Hematopoietic multipotent progenitor cell treated with erythropoietin and hydrocortisone succinate and interleukin-3 and kit ligand, for 15 days (in vitro differentiated cells): Measurements from ENCODE around the gene STIP1.

Experiments used
- DNase-seq: peaks from one replicate; pipeline ENCODE4 v3.0.0-alpha.2; 2015; ENCODE audit warnings: low spot score

STIP1 gene

GRCh38 chr11:64198511-64198910 is 12.5 kb downstream of the STIP1 start:
- no peak for DNase-seq

GRCh38 chr11:64201543-64201942 is 15.6 kb downstream of the STIP1 start:
- no peak for DNase-seq

- no peak for DNase-seq
Observed at GRCh38 chr11:64202992-64203391, 17.0 kb downstream of the STIP1 start.

GRCh38 chr11:64203421-64204079 is 17.6 kb downstream of the STIP1 start:
- DNase-seq = no peak

- DNase-seq = no peak
Observed at GRCh38 chr11:64204080-64204440, 18.1 kb downstream of the STIP1 start.

GRCh38 chr11:64204464-64204989 is 18.6 kb downstream of the STIP1 start:
- DNase-seq = peak; percentile 98

GRCh38 chr11:64206457-64207255 is 20.7 kb downstream of the STIP1 start, which contains the start of gene FERMT3:
FERMT3 (plus strand) TSS chr11:64206721; CDS start chr11:64207365, 644 bp downstream.
- DNase-seq = peak; percentile 80

- peak; percentile 90 for DNase-seq
Observed at GRCh38 chr11:64207256-64208085, 21.5 kb downstream of the STIP1 start.

GRCh38 chr11:64208086-64208795 is 22.3 kb downstream of the STIP1 start:
- no peak for DNase-seq

GRCh38 chr11:64208796-64209562 is 23.0 kb downstream of the STIP1 start:
- DNase-seq = no peak

GRCh38 chr11:64209563-64209843 is 23.5 kb downstream of the STIP1 start:
- no peak for DNase-seq

- no peak for DNase-seq
Observed at GRCh38 chr11:64210301-64211020, 24.5 kb downstream of the STIP1 start.

- DNase-seq = no peak
Observed at GRCh38 chr11:64211181-64211872, 25.4 kb downstream of the STIP1 start.

GRCh38 chr11:64216879-64217278 is 30.9 kb downstream of the STIP1 start:
- no peak for DNase-seq

- no peak for DNase-seq
Observed at GRCh38 chr11:64218628-64219353, 32.8 kb downstream of the STIP1 start.

- DNase-seq = no peak
Observed at GRCh38 chr11:64219354-64219684, 33.3 kb downstream of the STIP1 start.

GRCh38 chr11:64219755-64220154 is 33.8 kb downstream of the STIP1 start:
- no peak for DNase-seq

GRCh38 chr11:64220271-64220670 is 34.3 kb downstream of the STIP1 start:
- DNase-seq = no peak

- no peak for DNase-seq
Observed at GRCh38 chr11:64220798-64221197, 34.8 kb downstream of the STIP1 start.
